Measurements from ENCODE around the gene NMT1. TPM values are rescaled to one million over a fixed set of nuclear protein-coding genes. Genes with fewer than 3 reads are reported as not detected.

Gene NMT1
- total and polyA plus RNA-seq, 2 of the 13 experiments (the other 11 are each of a cell fraction or from before 2014, with no cell fraction given), result 75.7 to 142 TPM

GRCh38 chr17:45077643-45078042 is 16.5 kb downstream of the NMT1 start (continued):
- TF ChIP-seq ZBTB49 (CRISPR knock-in tag; IDR thresholded peaks at IDR 0.05; ENCODE audit: borderline replicate concordance) (no peak), ZNF282 (IDR thresholded peaks at IDR 0.05; ENCODE audit: partially characterized antibody) (no peak), CSRNP1 (CRISPR knock-in tag; IDR thresholded peaks at IDR 0.05) (no peak), KLF16 (CRISPR knock-in tag; IDR thresholded peaks at IDR 0.05) (no peak)

- H2AFZ ChIP-seq (ENCODE audit: low read length), result no peak overlapping the region
- intact Hi-C loops (cut with micrococcal nuclease; ENCODE audit: unreplicated experiment) (no loop called here), in situ Hi-C loops (cut with HindIII; ENCODE audit: extremely low pct_ligation_motif_present, low pct_unique_long_range_greater_than_20kb) (no loop called here)
- ChIA-PET POLR2A (no interaction called here), CTCF (ENCODE audit: low intra/inter-chr PET ratio, low total read pairs) (no interaction called here)
- DNase-seq (ENCODE audit: low spot score), result no peak
- no peak for FAIRE-seq
- no peak overlapping the region for H3K4me2 ChIP-seq (ENCODE audit: low read depth, low read length)
- 98% methylated on average over 6 of the region's 6 CpGs for WGBS (ENCODE audit: low lambda C conversion rate)
- H3K4me1 ChIP-seq (ENCODE audit: insufficient read depth, low read length), result peaks cover 1% of the 10 kb centered on the region; the same call in 1 of the 2 replicates
- ATAC-seq, result no peak
- H4K20me1 ChIP-seq (ENCODE audit: insufficient read depth, low read length), result no peaks in the 10 kb centered on the region; the same call in 1 of the 2 replicates
- H3K27me3 ChIP-seq (ENCODE audit: control insufficient read depth in 1 of 2, insufficient read depth in 2 of 2, low read length in 2 of 2), result no peaks in the 10 kb centered on the region
- no peak overlapping the region for H3K9ac ChIP-seq (ENCODE audit: insufficient read depth, low read depth, low read length)
- H3K36me3 ChIP-seq (replicated peaks in 1 of 2; ENCODE audit: control insufficient read depth in 1 of 2, insufficient read depth in 2 of 2, low read length in 2 of 2), result peaks cover 28 to 58% of the 10 kb centered on the region in 2 experiments
- H3K9me3 ChIP-seq (ENCODE audit: low read length), result no peaks in the 10 kb centered on the region
- peaks cover 34% of the 10 kb centered on the region for H3K79me2 ChIP-seq (ENCODE audit: insufficient read depth, low read length)
- H3K27ac ChIP-seq (ENCODE audit: extremely low read length, insufficient read depth, low read length), result no peak overlapping the region
- no TSS peak for BruUV-seq (replicated peaks)
- H3K4me3 ChIP-seq (replicated peaks in 1 of 3; ENCODE audit: insufficient read depth in 1 of 3, low read depth in 2 of 3, low read length in 3 of 3), result no peak overlapping the region
- TF ChIP-seq ZFP41 (CRISPR knock-in tag; IDR thresholded peaks at IDR 0.05; ENCODE audit: borderline replicate concordance) (no peak), ZNF768 (CRISPR knock-in tag; IDR thresholded peaks at IDR 0.05) (no peak), POGK (CRISPR knock-in tag; conservative IDR thresholded peaks at IDR 0.05) (no peak), DBP (CRISPR knock-in tag; IDR thresholded peaks at IDR 0.05; ENCODE audit: not compliant biosample characterization) (no peak), TFAP4 (IDR thresholded peaks at IDR 0.05; ENCODE audit: borderline replicate concordance, low read depth) (no peak), ZNF280D (CRISPR knock-in tag; IDR thresholded peaks at IDR 0.05) (no peak)
Observed at GRCh38 chr17:45081047-45081703, 20.1 kb downstream of the NMT1 start.

Data from HepG2 (cell line).